T47D (cell line): ENCODE results near the gene ZNF774.
"Not testable (repeated sequence)": the region's sequence is repeated elsewhere in the genome, so short reads cannot be mapped to it uniquely, and the experiment has no call there.

Experiments used
- DNase-seq, 2 experiments: peaks; one replicate each; pipeline versions ENCODE4 v3.0.0 to v3.0.0-alpha.2; 2011 to 2012; ENCODE audit warnings: low read depth in 1 of 2, low spot score in 1 of 2
- JUND ChIP-seq: IDR thresholded peaks from 2 replicates; pipeline ENCODE4 v1.6.1; 2012; ENCODE audit warnings: low read depth
- in situ Hi-C: cut with HindIII; loops from 2 replicates; pipeline ENCODE4 v1.10.0; 2016; ENCODE audit warnings: low sequenced_read_pairs, low pct_unique_long_range_greater_than_20kb

The ZNF774 gene

GRCh38 chr15:90325726-90326125 lies 26.4 kb upstream of the ZNF774 start:
- TF ChIP-seq JUND, result no peak
- DNase-seq, result no peak
- in situ Hi-C loops, result no loop called here

GRCh38 chr15:90326441-90326840 lies 25.6 kb upstream of the ZNF774 start:
- in situ Hi-C loops, result no loop called here
- DNase-seq, result no peak
- TF ChIP-seq JUND, result no peak

- TF ChIP-seq JUND, result no peak
- DNase-seq, result no peak
- in situ Hi-C loops, result no loop called here
These were observed 24.8 kb upstream of the ZNF774 start for GRCh38 chr15:90327311-90327710.

GRCh38 chr15:90334304-90334731 lies 17.8 kb upstream of the ZNF774 start:
- in situ Hi-C loops, result no loop called here
- peak in 1 of 2 experiments; percentile 42 for DNase-seq
- TF ChIP-seq JUND, result no peak

GRCh38 chr15:90336705-90337141 lies 15.4 kb upstream of the ZNF774 start:
- in situ Hi-C loops, result no loop called here
- TF ChIP-seq JUND, result no peak
- peak in 1 of 2 experiments; percentile 71 for DNase-seq

- TF ChIP-seq JUND, result no peak
- in situ Hi-C loops, result no loop called here
- DNase-seq, result no peak
These were observed 14.8 kb upstream of the ZNF774 start for GRCh38 chr15:90337256-90337655.

GRCh38 chr15:90338532-90338931 lies 13.6 kb upstream of the ZNF774 start:
- in situ Hi-C loops, result no loop called here
- no peak for TF ChIP-seq JUND
- DNase-seq, result no peak

- TF ChIP-seq JUND, result no peak
- DNase-seq, result peak in 1 of 2 experiments; percentile 72
- in situ Hi-C loops, result no loop called here
These were observed 11.7 kb upstream of the ZNF774 start for GRCh38 chr15:90340345-90340744.

- DNase-seq, result no peak
- in situ Hi-C loops, result no loop called here
- TF ChIP-seq JUND, result no peak
These were observed 8.7 kb upstream of the ZNF774 start for GRCh38 chr15:90343302-90343790.

- TF ChIP-seq JUND, result no peak
- no peak for DNase-seq
- in situ Hi-C loops, result no loop called here
These were observed 7.4 kb upstream of the ZNF774 start for GRCh38 chr15:90344662-90345061.

- in situ Hi-C loops, result no loop called here
- no peak for DNase-seq
- TF ChIP-seq JUND, result no peak
These were observed 6.2 kb upstream of the ZNF774 start for GRCh38 chr15:90345857-90346256.

- in situ Hi-C loops, result not testable (repeated sequence)
These were observed 4.5 kb upstream of the ZNF774 start for GRCh38 chr15:90347431-90348065.

GRCh38 chr15:90348456-90348855 lies 3.6 kb upstream of the ZNF774 start:
- in situ Hi-C loops, result no loop called here
- TF ChIP-seq JUND, result no peak
- no peak for DNase-seq

More at GRCh38 chr15:90347431-90348065, 4.5 kb upstream of the ZNF774 start:
- not testable (repeated sequence) for DNase-seq

GRCh38 chr15:90349072-90349471 lies 3.0 kb upstream of the ZNF774 start:
- no peak for DNase-seq
- TF ChIP-seq JUND, result no peak
- in situ Hi-C loops, result no loop called here
